Neutrophil (primary cell): Measurements from ENCODE around the gene EXO1.

Source experiments
- H3K27ac ChIP-seq: fragments of 200-600 bp; sonication (generic); 2 replicates; pipeline ENCODE4 v1.5.1; 2016; ENCODE audit warnings: mild to moderate bottlenecking, moderate library complexity
- H3K27me3 ChIP-seq: fragments of 200-600 bp; sonication (generic); 2 replicates; pipeline ENCODE4 v1.6.0; 2016; ENCODE audit warnings: mild to moderate bottlenecking
- H3K36me3 ChIP-seq: fragments of 200-600 bp; sonication (generic); 2 replicates; pipeline ENCODE4 v1.5.1; 2017
- H3K4me1 ChIP-seq, 2 experiments: fragments of 200-600 bp in 1 of 2; sonication (generic) in 1 of 2; 1 replicate in 1 of 2; 2 replicates in 1 of 2; pipeline versions ENCODE4 v1.5.1 to v1.6.1; 2013 to 2016; ENCODE audit warnings: low read depth in 1 of 2, low read length in 1 of 2, mild to moderate bottlenecking in 1 of 2, moderate library complexity in 1 of 2; ENCODE audit not compliant: control insufficient read depth in 1 of 2, insufficient read depth in 1 of 2
- H3K4me3 ChIP-seq, 2 experiments: fragments of 200-600 bp in 1 of 2; sonication (generic) in 1 of 2; 1 replicate in 1 of 2; 2 replicates in 1 of 2; pipeline ENCODE4 v1.5.1; 2013 to 2016; ENCODE audit warnings: low read depth in 1 of 2, low read length in 1 of 2, mild to moderate bottlenecking in 1 of 2, moderate library complexity in 1 of 2
- H3K9me3 ChIP-seq: fragments of 200-600 bp; sonication (generic); 2 replicates; pipeline ENCODE4 v1.5.1; 2016
- CTCF ChIP-seq: fragments of 200-600 bp; sonication (generic); IDR thresholded peaks from 2 replicates; pipeline ENCODE4 v1.5.1; 2016; ENCODE audit warnings: antibody characterized with exemption

EXO1 gene

DNA sequence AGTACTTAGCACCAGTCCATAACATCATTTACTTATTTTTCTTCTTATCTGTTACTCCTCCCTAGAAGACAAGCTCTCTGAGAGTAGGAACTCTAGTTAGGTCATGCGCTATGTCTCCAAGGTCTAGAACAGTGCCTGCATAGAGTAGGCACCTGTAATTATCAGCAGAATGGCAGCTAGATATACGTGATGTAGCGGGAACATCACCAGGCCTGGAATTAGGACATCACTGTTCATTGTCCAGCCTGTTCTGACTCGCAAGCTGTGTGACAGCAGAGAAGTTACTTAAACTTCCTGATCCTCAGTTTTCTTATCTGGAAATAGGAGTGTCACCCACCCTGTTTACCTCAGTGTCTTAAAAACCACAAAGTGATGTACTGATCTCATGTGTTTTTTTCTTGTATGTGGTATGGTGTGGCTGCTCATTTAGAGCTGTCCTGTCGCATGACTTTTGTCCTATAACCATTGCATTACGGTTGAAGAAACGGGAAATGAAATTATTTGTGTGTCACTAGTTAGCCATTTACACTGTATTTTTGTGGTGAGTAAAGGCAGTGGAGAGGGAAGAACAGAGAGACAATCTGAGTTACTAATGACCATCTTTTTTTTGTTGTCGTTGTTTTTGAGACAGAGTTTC lies 37.1 kb upstream of the EXO1 start:
- H3K27me3 ChIP-seq, result no peaks in the 10 kb centered on the region
- H3K9me3 ChIP-seq, result no peaks in the 10 kb centered on the region
- no peak overlapping the region for H3K27ac ChIP-seq
- H3K36me3 ChIP-seq, result no peaks in the 10 kb centered on the region
- no peaks in the 10 kb centered on the region for H3K4me1 ChIP-seq
- TF ChIP-seq CTCF, result no peak
- H3K4me3 ChIP-seq, result no peak overlapping the region

DNA sequence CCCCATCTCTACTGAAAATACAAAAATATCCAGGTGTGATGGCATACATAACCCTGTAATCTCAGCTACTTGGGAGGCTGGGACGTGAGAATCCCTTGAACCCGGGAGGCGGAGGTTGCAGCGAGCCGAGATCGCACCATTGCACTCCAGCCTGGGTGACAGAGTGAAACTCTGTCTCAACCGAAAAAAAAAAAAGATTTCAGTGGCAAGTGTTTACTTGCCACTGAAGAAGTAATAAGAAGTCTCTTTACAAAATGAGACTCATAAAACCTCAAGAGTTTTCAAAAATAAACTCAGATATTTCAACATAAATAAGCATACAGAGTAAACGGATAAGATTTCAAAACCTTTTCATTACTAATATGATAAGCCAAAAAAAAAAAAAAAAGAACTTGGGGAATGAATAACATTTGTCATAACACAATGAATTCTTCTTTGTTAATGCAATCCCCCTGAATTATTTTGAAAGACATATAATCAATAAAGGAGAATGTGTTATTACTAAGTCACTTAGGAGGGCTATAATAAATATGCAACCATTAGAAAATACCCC lies 34.2 kb upstream of the EXO1 start:
- no peak overlapping the region for H3K4me3 ChIP-seq
- H3K36me3 ChIP-seq, result no peaks in the 10 kb centered on the region
- no peak for TF ChIP-seq CTCF
- H3K4me1 ChIP-seq, result no peaks in the 10 kb centered on the region
- no peaks in the 10 kb centered on the region for H3K9me3 ChIP-seq
- no peaks in the 10 kb centered on the region for H3K27me3 ChIP-seq
- H3K27ac ChIP-seq, result no peak overlapping the region

DNA sequence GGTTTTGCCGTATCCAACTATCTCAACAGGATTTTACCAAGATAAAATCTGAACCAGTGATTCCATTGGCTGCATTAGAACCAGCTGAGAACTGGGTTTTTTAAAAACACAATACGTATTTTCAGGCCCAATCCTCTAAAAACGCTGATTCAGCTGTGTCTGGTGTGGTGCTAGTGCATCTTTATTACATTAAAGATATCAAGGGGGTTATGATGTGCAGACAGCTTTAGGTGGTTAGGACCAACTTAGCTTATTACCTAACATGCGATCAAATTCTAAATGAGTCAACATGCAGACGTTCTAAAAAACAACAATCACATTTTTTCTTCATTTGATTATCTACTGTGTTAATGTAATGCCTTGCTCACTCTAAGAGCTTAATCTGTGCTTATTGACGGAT lies 32.0 kb upstream of the EXO1 start:
- H3K36me3 ChIP-seq, result no peaks in the 10 kb centered on the region
- no peaks in the 10 kb centered on the region for H3K9me3 ChIP-seq
- H3K4me3 ChIP-seq, result no peak overlapping the region
- H3K4me1 ChIP-seq, result no peaks in the 10 kb centered on the region
- no peak for TF ChIP-seq CTCF
- H3K27ac ChIP-seq, result no peak overlapping the region
- no peaks in the 10 kb centered on the region for H3K27me3 ChIP-seq

DNA sequence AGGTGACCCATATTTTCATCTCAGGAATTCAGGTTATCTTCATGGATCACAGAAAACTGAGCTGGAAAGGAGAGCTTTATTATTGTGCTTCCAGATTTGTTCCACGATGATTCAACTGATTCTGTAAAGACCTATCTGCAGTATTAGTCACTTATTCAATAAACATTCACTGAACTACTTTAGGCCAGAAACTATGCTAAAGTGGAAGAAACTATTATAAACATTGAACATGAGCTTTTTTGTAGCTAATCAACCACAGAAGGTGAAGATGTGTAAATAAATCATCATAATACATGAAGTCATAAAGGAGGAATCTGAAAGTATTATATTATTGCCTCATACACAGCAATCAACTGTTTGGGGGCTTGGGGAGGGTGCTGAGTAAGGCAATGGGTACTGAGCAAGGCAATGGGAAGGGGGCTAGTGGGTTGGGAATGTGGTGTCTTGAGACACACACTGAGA lies 30.6 kb upstream of the EXO1 start:
- Histone ChIP-seq H3K27ac (no peak overlapping the region), H3K27me3 (no peaks in the 10 kb centered on the region), H3K9me3 (no peaks in the 10 kb centered on the region), H3K36me3 (no peaks in the 10 kb centered on the region), H3K4me3 (no peak overlapping the region), H3K4me1 (no peaks in the 10 kb centered on the region)
- no peak for TF ChIP-seq CTCF

GRCh38 chr1:241817956-241818612 lies 29.9 kb upstream of the EXO1 start:
- H3K4me3 ChIP-seq, result no peak overlapping the region
- no peaks in the 10 kb centered on the region for H3K4me1 ChIP-seq
- no peak overlapping the region for H3K27ac ChIP-seq
- H3K36me3 ChIP-seq, result no peaks in the 10 kb centered on the region
- no peaks in the 10 kb centered on the region for H3K27me3 ChIP-seq
- TF ChIP-seq CTCF, result no peak
- no peaks in the 10 kb centered on the region for H3K9me3 ChIP-seq
